Measurements from ENCODE around the gene TEC. TPM values are rescaled to one million over a fixed set of nuclear protein-coding genes. Genes with fewer than 3 reads are reported as not detected.

The TEC gene
- polyA plus RNA-seq, 1 donor from 2014 or later = not detected

DNA sequence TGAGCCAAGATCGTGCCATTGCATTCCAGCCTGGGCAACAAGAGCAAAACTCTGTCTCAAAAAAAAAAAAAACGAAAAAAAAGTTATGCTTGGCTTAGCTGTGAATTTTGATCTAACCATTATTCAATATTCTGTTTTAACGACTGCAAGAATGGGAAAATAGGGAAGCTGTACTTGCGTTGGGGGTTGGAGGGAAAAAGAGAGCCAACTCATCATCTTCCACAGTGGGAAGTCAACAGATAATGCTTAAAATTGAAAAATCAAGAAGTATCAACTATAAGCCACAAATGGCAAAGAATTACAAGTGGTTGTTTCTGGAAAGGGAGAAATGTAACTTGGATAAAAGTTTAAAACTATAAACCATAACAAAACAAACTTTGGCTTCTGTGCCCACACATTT lies 2.9 kb downstream of the TEC start:
- no peaks in the 10 kb centered on the region for H3K9me2 ChIP-seq (ENCODE audit: insufficient read depth, low read length)
- H4K20me1 ChIP-seq (ENCODE audit: insufficient read depth) = no peaks in the 10 kb centered on the region
- no peak overlapping the region for H3K27ac ChIP-seq (ENCODE audit: low read length)
- no peaks in the 10 kb centered on the region for H3F3A ChIP-seq (ENCODE audit: insufficient read depth, low read length, poor library complexity, severe bottlenecking)
- no peaks in the 10 kb centered on the region for H3K79me2 ChIP-seq (replicated peaks; ENCODE audit: insufficient read depth, low read length)
- H3K36me3 ChIP-seq (ENCODE audit: insufficient read depth, low read length) = no peaks in the 10 kb centered on the region
- no peak overlapping the region for H3K9ac ChIP-seq (ENCODE audit: low read length)
- no peak overlapping the region for H2AFZ ChIP-seq (ENCODE audit: low read depth, low read length)
- H3K27me3 ChIP-seq (ENCODE audit: insufficient read depth, low read depth, low read length) = peaks cover 31% of the 10 kb centered on the region
- H3K4me2 ChIP-seq (ENCODE audit: low read length) = no peak overlapping the region
- H3K4me3 ChIP-seq (ENCODE audit: low read length) = no peak overlapping the region
- TF ChIP-seq, protein P1, sequence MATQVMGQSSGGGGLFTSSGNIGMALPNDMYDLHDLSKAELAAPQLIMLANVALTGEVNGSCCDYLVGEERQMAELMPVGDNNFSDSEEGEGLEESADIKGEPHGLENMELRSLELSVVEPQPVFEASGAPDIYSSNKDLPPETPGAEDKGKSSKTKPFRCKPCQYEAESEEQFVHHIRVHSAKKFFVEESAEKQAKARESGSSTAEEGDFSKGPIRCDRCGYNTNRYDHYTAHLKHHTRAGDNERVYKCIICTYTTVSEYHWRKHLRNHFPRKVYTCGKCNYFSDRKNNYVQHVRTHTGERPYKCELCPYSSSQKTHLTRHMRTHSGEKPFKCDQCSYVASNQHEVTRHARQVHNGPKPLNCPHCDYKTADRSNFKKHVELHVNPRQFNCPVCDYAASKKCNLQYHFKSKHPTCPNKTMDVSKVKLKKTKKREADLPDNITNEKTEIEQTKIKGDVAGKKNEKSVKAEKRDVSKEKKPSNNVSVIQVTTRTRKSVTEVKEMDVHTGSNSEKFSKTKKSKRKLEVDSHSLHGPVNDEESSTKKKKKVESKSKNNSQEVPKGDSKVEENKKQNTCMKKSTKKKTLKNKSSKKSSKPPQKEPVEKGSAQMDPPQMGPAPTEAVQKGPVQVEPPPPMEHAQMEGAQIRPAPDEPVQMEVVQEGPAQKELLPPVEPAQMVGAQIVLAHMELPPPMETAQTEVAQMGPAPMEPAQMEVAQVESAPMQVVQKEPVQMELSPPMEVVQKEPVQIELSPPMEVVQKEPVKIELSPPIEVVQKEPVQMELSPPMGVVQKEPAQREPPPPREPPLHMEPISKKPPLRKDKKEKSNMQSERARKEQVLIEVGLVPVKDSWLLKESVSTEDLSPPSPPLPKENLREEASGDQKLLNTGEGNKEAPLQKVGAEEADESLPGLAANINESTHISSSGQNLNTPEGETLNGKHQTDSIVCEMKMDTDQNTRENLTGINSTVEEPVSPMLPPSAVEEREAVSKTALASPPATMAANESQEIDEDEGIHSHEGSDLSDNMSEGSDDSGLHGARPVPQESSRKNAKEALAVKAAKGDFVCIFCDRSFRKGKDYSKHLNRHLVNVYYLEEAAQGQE (IDR thresholded peaks at IDR 0.05; ENCODE audit: borderline replicate concordance) = no peak
- TF ChIP-seq, protein P2, sequence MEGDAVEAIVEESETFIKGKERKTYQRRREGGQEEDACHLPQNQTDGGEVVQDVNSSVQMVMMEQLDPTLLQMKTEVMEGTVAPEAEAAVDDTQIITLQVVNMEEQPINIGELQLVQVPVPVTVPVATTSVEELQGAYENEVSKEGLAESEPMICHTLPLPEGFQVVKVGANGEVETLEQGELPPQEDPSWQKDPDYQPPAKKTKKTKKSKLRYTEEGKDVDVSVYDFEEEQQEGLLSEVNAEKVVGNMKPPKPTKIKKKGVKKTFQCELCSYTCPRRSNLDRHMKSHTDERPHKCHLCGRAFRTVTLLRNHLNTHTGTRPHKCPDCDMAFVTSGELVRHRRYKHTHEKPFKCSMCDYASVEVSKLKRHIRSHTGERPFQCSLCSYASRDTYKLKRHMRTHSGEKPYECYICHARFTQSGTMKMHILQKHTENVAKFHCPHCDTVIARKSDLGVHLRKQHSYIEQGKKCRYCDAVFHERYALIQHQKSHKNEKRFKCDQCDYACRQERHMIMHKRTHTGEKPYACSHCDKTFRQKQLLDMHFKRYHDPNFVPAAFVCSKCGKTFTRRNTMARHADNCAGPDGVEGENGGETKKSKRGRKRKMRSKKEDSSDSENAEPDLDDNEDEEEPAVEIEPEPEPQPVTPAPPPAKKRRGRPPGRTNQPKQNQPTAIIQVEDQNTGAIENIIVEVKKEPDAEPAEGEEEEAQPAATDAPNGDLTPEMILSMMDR (IDR thresholded peaks at IDR 0.05; ENCODE audit: poor library complexity, severe bottlenecking) = no peak
- TF ChIP-seq RAD21 (conservative IDR thresholded peaks at IDR 0.05) = no peak
- TF ChIP-seq TAF1 (IDR thresholded peaks at IDR 0.05; ENCODE audit: low read depth) = no peak
- no peak for TF ChIP-seq MXI1 (conservative IDR thresholded peaks at IDR 0.05; ENCODE audit: poor library complexity, severe bottlenecking)
- TF ChIP-seq SMC3 (conservative IDR thresholded peaks at IDR 0.05; ENCODE audit: poor library complexity) = no peak
- TF ChIP-seq POLR2AphosphoS5 (IDR thresholded peaks at IDR 0.05) = no peak
- no peak for TF ChIP-seq EP300 (conservative IDR thresholded peaks at IDR 0.05; ENCODE audit: poor library complexity, severe bottlenecking)
- no peak for TF ChIP-seq EZH2 (IDR thresholded peaks at IDR 0.05; ENCODE audit: borderline replicate concordance, insufficient read depth, low read length, poor library complexity, severe bottlenecking)
- H3K9me3 ChIP-seq (ENCODE audit: low read length) = no peaks in the 10 kb centered on the region

DNA sequence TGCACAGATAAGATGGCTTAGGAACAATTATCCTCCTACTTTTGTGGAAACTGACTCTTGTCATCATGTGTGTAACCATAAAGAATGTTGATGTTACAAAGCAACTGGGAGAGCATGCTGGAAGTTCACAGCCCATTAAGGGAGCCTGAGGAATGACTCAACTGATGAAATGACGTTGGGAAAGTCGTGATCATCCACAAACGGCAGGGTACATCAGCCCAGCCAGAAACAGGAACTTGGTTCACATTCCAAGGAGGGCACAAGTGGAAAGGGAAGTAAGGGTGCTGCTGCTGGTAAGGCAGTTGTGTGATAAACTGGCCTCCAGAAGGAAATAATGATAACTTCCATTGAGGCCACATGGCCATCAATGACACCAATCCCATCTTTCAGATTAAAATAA lies 6.7 kb downstream of the TEC start:
- H3K4me3 ChIP-seq (ENCODE audit: low read length) = no peak overlapping the region
- no peak overlapping the region for H3K4me2 ChIP-seq (ENCODE audit: low read length)
- TF ChIP-seq, protein P2 (IDR thresholded peaks at IDR 0.05; ENCODE audit: poor library complexity, severe bottlenecking) = no peak
- TF ChIP-seq, protein P1 (IDR thresholded peaks at IDR 0.05; ENCODE audit: borderline replicate concordance) = no peak
- TF ChIP-seq TAF1 (IDR thresholded peaks at IDR 0.05; ENCODE audit: low read depth) = no peak
- TF ChIP-seq MXI1 (conservative IDR thresholded peaks at IDR 0.05; ENCODE audit: poor library complexity, severe bottlenecking) = no peak

More for the DNA sequence above, 6.7 kb downstream of the TEC start:
- no peaks in the 10 kb centered on the region for H3K79me2 ChIP-seq (replicated peaks; ENCODE audit: insufficient read depth, low read length)
- no peaks in the 10 kb centered on the region for H3F3A ChIP-seq (ENCODE audit: insufficient read depth, low read length, poor library complexity, severe bottlenecking)
- no peaks in the 10 kb centered on the region for H3K36me3 ChIP-seq (ENCODE audit: insufficient read depth, low read length)
- peaks cover 6% of the 10 kb centered on the region for H3K27me3 ChIP-seq (ENCODE audit: insufficient read depth, low read depth, low read length)
- no peak overlapping the region for H3K27ac ChIP-seq (ENCODE audit: low read length)
- no peak overlapping the region for H2AFZ ChIP-seq (ENCODE audit: low read depth, low read length)
- H3K9ac ChIP-seq (ENCODE audit: low read length) = no peak overlapping the region
- H3K9me2 ChIP-seq (ENCODE audit: insufficient read depth, low read length) = no peaks in the 10 kb centered on the region
- H4K20me1 ChIP-seq (ENCODE audit: insufficient read depth) = no peaks in the 10 kb centered on the region
- no peaks in the 10 kb centered on the region for H3K9me3 ChIP-seq (ENCODE audit: low read length)
